NB4 (cell line): ENCODE measurements around the gene STIP1.

ENCODE experiments used
- DNase-seq: peaks from one replicate; pipeline ENCODE4 v3.0.0; 2010; ENCODE audit warnings: low read depth
- H3K4me3 ChIP-seq: one replicate; pipeline ENCODE4 v1.5.1; 2011; ENCODE audit warnings: mild to moderate bottlenecking, low read depth, low read length, moderate library complexity
- MAX ChIP-seq: IDR thresholded peaks from 2 replicates; pipeline ENCODE4 v1.6.1; 2011; ENCODE audit warnings: low read depth, low read length
- MYC ChIP-seq: IDR thresholded peaks from 2 replicates; pipeline ENCODE4 v1.6.1; 2011; ENCODE audit warnings: low read depth, low read length
- POLR2A ChIP-seq: IDR thresholded peaks from 2 replicates; pipeline ENCODE4 v1.6.1; 2011; ENCODE audit warnings: mild to moderate bottlenecking; ENCODE audit not compliant: insufficient read length; ENCODE audit errors: extremely low read depth
- TF ChIP-seq, protein P1 (sequence below): IDR thresholded peaks from one replicate; pipeline ENCODE4 v1.5.1; 2012; ENCODE audit warnings: low read depth, low read length

STIP1 gene

GRCh38 chr11:64232182-64232966 is 46.4 kb downstream of the STIP1 start:
- TF ChIP-seq MYC = no peak
- no peak for TF ChIP-seq POLR2A
- TF ChIP-seq MAX = no peak
- TF ChIP-seq, protein P1, sequence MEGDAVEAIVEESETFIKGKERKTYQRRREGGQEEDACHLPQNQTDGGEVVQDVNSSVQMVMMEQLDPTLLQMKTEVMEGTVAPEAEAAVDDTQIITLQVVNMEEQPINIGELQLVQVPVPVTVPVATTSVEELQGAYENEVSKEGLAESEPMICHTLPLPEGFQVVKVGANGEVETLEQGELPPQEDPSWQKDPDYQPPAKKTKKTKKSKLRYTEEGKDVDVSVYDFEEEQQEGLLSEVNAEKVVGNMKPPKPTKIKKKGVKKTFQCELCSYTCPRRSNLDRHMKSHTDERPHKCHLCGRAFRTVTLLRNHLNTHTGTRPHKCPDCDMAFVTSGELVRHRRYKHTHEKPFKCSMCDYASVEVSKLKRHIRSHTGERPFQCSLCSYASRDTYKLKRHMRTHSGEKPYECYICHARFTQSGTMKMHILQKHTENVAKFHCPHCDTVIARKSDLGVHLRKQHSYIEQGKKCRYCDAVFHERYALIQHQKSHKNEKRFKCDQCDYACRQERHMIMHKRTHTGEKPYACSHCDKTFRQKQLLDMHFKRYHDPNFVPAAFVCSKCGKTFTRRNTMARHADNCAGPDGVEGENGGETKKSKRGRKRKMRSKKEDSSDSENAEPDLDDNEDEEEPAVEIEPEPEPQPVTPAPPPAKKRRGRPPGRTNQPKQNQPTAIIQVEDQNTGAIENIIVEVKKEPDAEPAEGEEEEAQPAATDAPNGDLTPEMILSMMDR = no peak
- no peak for DNase-seq
- no peak overlapping the region for H3K4me3 ChIP-seq

- H3K4me3 ChIP-seq = no peak overlapping the region
- no peak for DNase-seq
- TF ChIP-seq, protein P1 = no peak
- TF ChIP-seq POLR2A = no peak
Measured at GRCh38 chr11:64232967-64233315, 47.0 kb downstream of the STIP1 start.

DNA sequence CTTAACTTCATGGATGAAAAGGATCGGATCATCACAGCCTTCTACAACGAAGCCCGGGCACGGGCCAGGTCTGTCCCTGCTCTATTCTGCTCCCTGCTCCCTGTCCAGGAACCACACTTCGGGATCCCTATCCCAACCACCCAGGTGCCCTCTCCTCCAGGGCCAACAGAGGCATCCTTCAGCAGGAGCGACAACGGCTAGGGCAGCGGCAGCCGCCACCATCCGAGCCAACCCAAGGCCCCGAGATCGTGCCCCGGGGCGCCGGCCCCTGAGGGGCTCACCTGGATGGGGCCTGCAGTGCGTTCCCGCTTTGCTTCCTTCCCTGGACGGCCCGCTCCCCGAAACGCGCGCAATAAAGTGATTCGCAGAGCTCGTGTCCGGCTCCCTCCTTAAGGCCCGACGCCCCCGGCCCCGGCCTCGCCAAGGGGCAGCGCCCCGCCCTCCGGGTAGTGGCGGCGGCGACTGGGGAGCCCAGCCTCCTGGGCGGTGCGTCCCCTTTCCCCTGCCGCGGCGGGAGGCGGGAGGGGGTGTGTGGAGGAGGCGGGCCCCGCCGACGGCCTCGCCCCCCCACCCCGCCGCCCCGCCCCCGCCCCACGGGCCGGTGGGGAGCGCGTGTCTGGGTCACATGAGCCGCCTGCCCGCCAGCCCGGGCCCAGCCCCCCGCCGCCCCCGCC is 48.1 kb downstream of the STIP1 start, which contains the start of gene VEGFB:
Gene VEGFB, plus strand, starts transcription at position 672 of the 674 bp plus-strand sequence. CDS start 250 bp downstream, outside the sequence.
- DNase-seq = peak; percentile 67
- H3K4me3 ChIP-seq = peak within 1 kb of the TSS; percentile 42
- no peak for TF ChIP-seq POLR2A
- TF ChIP-seq, protein P1 = no peak
- TF ChIP-seq MYC = no peak
- TF ChIP-seq MAX = no peak

DNA sequence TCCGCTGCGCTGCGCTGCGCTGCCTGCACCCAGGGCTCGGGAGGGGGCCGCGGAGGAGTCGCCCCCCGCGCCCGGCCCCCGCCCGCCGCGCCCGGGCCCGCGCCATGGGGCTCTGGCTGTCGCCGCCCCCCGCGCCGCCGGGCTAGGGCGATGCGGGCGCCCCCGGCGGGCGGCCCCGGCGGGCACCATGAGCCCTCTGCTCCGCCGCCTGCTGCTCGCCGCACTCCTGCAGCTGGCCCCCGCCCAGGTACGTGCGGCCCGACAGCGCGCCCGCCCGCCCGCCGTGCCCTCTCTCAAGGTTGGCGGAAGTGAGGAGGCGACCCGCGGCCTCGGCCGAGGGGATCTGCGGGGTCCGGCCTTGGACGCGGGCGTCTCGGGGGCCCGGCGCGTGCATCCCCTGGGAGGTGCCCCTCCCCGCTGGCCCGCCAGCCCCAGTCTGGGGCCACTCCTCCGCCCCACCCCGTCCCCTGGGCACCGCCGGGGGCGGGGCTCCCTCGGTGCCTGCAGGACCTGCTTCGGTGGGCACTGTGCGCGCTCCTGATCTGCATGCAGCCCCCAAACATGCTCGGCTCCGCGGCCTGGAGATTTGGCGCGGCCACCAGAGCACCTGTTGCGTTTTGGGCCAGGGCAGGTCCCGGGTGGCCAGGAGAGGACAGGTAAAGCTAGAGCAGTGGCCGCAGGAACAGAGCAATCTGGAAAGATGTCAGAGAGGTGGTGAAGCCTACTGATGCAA is 48.8 kb downstream of the STIP1 start:
- peak overlapping the region; percentile 42 for H3K4me3 ChIP-seq
- TF ChIP-seq, protein P1 = no peak
- no peak for TF ChIP-seq MYC
- TF ChIP-seq MAX = no peak
- TF ChIP-seq POLR2A = no peak
- peak; percentile 67 for DNase-seq

DNA sequence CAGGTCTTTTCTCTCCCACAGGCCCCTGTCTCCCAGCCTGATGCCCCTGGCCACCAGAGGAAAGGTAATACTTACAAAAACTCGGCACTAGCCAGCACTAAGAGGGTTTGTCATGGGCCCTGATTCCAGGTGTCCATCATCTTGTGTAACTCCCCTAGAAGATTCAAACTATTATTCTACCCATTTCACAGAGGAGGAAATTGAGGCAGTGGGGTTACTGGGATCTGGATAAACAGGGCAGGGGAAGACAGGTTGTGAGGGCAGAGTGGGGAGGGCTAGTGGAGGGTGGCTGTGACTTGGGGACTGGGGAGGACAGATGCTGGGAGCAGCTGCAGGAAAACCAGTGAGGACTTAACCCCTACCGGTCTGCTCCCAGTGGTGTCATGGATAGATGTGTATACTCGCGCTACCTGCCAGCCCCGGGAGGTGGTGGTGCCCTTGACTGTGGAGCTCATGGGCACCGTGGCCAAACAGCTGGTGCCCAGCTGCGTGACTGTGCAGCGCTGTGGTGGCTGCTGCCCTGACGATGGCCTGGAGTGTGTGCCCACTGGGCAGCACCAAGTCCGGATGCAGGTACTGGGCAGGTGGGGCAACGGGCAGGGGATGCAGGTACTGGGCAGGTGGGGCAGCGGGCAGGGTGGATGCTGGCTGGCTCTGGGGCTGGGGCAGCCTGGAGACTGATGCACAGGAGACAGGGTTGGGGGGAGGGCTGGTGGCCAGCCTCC is 49.6 kb downstream of the STIP1 start:
- peak overlapping the region; percentile 42 for H3K4me3 ChIP-seq
- DNase-seq = no peak
- TF ChIP-seq MAX (no peak), POLR2A (no peak), MYC (no peak)
- TF ChIP-seq, protein P1 = no peak
